HTR-8/SVneo (cell line): Measurements from ENCODE around the gene CLGN.
A peak's percentile ranks its signal among the peaks of the same experiment; 100 is the strongest.
"Not testable (repeated sequence)": the region's sequence is repeated elsewhere in the genome, so short reads cannot be mapped to it uniquely, and the experiment has no call there.

Source experiments
- DNase-seq: peaks from one replicate; pipeline ENCODE4 v3.0.0; 2011; ENCODE audit warnings: low spot score, mixed read lengths; ENCODE audit not compliant: insufficient read length
- FAIRE-seq: peaks from 2 replicates; lab custom pipeline; 2011; peaks lifted over from hg19 to GRCh38; lab: Jason Lieb, UNC

Gene CLGN, protein sequence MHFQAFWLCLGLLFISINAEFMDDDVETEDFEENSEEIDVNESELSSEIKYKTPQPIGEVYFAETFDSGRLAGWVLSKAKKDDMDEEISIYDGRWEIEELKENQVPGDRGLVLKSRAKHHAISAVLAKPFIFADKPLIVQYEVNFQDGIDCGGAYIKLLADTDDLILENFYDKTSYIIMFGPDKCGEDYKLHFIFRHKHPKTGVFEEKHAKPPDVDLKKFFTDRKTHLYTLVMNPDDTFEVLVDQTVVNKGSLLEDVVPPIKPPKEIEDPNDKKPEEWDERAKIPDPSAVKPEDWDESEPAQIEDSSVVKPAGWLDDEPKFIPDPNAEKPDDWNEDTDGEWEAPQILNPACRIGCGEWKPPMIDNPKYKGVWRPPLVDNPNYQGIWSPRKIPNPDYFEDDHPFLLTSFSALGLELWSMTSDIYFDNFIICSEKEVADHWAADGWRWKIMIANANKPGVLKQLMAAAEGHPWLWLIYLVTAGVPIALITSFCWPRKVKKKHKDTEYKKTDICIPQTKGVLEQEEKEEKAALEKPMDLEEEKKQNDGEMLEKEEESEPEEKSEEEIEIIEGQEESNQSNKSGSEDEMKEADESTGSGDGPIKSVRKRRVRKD

DNA sequence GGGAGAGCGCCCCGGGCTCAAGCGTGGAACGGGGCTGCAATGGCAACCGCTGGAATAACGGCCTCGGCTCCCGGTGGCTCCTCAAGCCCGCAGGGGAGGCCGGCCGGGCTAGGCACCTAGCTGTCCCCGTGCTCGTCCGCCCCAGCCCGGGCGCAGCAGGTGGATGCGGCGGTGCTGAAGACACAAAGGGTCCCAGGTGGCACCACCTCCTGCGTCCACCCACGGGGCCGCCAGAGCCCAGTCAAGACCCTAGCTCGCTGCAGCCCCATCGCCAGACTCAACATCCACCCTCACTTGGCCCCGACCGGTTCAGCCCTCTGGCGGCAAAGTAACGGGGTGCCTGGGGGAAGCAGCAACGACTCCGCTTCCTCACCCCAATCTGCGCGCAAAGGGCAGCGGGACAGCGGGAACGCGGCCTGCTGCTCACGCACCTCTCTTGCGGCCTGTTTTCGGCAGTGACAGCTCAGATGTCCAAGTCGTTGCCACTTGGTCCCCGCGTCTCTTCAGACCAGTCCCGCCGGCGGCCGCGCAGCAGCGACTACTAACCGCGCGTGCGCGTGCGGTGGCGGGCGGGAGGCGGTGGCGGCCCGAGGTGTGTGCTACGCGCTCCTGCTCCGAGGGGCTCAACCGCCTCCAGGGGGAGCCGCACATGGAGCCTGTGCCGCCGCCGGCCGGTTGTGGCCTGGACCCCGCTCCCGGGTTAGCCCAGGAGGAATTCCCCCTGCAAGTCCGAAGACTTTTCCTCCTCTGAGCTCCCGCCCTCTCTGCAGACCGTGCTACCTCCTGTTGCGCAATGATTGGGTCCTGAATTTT, at the start of gene CLGN:
Gene CLGN (minus strand): TSS at position 543 of the 813 bp plus-strand sequence. CDS start 14,570 bp downstream, outside the sequence.
- peak; percentile 79 for DNase-seq
- FAIRE-seq = peak; percentile 79

DNA sequence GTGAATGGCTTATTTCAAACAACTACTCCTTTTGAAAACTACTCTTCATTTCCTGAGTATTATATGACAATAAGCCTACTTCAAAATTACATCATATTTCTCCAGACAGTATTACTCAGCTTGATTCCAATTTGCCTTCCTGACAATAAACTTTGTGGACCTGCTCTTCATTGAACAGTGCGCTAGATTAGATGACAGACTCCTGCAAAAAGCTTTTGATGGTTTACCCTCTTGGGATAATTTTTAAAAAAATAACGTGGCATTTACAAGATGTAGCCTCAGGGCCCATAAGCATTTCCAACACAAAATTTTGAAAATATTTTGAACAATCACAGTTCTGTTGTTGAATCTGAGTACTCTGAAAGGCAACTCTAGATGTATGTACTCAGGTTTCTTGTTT, 44.7 kb upstream of the CLGN start:
- FAIRE-seq = no peak
- DNase-seq = no peak

DNA sequence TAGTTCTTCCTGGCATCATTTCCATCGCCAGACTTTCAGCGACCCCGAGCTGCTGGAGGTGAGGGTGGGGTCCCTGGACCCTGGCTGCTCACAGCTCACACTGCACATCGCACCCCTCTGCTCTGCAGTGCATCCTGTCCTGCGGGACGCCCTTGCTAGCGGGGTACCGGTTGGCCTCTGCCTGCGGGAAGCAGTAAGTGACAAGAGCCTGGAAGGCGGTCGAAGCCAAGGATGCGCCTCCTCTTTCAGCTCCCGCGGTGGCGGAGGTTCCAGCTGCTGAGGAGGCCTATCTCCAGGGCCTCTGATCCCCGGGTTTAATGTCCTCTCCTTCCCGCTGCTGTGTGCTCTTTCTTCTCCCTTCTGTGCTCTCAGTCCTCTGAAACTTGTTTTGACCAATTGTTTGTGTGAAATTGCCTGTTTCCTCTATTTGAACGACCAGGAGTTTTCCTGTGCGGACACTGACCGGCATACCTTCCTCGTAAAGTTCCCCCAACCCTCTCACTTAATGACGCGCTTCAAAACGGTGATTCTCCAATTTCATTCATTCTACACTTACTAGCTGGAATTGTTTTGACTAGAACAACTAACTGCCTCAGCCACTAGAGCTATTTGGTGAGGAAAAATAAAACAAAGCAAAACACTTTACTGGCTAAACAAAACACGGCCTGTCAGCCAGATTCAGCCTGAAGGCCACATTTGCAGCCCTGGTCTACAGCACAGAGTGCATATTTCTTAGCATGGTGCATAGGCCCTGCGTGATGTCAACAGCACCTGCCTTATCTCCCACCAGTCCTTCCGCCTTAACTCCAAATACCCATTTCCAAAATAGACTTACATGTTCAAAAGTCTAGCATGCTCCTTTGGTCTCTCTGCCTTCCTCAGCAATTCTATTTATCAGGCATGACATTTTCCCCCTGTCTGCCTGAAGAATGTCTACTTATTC, 42.6 kb upstream of the CLGN start:
- no peak for FAIRE-seq

DNA sequence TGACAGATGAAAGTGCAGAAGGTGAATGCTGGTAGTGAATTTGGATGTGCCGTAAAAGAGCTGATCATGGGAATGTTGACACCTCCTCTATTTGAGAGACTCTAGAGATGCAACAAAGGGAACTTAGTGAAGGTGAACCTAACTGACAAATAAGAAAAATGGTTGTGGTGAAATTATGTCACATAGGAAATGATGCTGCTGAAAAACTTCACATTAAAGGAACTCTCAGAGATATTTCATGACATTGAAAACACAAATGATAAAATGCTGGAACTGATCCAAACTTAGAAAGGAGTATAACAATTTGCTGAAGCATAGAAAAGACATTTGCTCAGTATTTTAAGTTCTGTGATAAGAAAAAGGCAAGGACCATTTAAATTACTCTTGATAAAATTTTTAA, 38.7 kb upstream of the CLGN start:
- DNase-seq (no peak), FAIRE-seq (no peak)

More for the DNA sequence above, 42.6 kb upstream of the CLGN start:
- no peak for DNase-seq

DNA sequence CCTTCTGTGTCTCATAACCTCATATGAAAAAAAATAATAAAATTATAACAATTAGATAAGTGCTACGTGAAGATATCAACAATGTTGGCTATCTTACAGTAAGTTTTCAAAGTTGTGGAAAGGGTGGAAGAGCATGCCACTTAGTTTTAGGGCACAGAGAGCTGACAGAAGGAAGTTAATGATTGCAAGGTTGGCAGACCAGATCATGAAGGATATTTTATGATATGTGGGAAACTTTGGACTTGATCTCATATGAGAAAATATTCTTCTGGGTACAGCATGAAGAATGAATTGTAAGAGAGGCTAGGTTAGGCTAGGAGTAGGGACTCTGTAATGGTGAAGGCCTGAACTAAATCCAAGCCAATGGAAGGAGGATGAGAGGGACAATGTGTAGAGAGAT, 36.2 kb upstream of the CLGN start:
- FAIRE-seq = no peak
- DNase-seq = no peak

DNA sequence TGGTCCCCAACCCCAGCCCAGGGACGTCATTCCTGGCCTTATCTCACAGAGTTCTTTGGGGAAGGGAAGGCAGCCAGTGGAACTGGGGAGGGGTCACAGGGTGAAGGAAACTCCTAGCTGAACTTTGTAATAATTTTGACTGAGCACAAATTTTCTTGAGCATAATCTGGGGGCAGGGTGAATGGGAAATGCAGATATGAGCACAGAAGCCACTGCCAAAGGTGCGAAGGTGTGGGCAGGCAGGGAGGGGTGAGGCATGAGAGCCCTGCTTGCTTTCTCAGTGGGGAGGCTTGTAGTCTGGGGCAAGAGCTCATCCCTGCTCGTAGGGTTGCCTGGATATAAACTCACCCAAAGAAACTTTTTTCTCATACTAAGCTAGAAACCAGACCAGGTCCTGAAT, 35.7 kb upstream of the CLGN start:
- FAIRE-seq (no peak), DNase-seq (no peak)

DNA sequence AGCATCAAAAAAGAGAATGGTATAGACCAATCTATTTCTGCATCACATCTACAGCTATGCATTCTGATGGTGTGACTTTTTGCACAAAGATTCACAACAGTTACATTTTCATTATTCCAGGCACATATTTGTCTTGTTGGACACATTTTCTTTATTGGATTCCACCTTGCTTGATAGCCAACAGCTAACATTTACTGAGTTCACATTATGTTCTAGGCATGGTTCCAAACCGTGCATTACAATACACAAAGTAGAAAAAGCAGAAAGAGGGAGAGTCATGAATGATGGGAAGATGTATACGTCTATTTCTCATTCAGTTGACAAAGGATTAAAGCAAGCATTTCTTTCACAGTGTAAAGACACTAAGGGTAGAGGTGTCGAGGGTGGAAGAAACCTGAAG, 22.9 kb upstream of the CLGN start:
- peak; percentile 46 for FAIRE-seq
- no peak for DNase-seq

DNA sequence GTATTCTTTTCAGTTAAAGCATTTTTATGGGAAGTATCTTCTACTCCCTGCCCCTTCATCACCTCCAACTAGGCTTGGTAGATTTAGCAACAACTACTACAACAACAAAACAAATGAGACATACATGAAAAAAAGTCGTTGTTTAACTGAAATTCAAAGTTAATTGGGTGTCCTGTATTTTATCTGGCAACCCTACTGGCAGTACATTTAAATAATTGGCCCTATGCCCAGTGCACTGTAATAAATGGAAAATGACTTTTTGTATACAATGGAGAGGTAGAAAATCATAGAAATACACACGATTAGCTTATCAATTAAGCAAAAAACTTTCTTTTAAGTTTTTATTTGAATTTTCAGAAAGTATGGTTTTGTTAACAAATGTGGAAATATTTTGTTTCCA, 21.4 kb upstream of the CLGN start:
- FAIRE-seq = no peak
- no peak for DNase-seq

DNA sequence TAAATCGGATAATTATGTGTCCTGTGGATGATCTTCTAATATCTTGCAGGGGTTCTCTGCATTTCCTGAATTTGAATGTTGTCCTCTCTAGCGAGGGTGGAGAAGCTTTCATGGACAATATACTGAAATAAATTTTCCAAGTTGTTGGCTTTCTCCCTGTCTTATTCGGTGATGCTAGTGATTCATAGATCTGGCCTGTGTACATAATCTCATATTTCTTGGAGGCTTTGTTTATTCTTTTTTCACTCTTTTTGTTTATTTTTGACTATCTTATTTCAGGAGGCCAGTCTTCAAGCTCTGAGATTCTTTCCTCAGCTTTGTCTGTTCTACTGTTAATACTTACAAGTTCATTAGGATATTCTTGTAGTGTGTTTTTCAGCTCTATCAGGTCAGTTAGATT, 20.7 kb upstream of the CLGN start:
- no peak for FAIRE-seq

DNA sequence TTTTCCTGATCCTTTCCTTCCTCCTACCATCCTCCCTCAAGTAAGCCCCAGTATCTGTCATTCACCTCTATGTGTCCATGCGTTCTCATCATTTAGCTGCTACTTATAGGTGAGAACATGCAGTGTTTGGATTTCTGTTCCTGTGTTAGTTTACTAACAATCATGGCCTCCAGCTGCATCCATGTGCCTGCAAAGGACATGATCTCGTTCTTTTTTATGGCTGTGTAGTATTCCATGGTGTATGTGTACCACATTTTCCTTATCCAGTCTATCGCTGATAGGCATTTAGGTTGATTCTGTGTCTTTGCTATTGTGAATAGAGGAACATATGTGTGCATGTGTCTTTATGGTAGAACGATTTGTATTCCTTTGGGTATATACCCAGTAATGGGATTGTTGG, 16.9 kb upstream of the CLGN start:
- DNase-seq, FAIRE-seq: not testable (repeated sequence)

More for the DNA sequence above, 20.7 kb upstream of the CLGN start:
- DNase-seq = no peak

DNA sequence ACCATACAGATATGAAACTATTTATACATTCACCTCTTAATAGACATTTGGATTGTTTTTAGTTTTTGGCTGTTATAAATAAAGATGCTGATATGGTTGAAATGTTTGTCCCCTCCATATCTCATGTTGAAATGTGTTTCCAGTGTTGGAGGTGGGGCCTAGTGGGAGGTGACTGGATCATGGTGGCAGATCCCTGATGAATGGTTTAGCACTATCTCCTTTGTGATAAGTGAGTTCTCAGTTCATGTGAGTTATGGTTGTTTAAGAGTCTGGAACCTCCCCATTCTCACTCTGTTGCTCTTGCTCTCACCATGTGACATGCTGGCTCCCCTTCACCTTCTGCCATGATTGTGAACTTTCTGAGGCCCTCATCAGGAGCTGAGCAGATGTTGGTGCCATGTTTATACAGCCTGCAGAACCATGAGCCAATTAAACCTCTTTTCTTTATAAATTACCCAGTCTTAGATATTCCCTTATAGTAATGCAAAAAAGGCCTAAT, 12.2 kb upstream of the CLGN start:
- no peak for FAIRE-seq
- no peak for DNase-seq

DNA sequence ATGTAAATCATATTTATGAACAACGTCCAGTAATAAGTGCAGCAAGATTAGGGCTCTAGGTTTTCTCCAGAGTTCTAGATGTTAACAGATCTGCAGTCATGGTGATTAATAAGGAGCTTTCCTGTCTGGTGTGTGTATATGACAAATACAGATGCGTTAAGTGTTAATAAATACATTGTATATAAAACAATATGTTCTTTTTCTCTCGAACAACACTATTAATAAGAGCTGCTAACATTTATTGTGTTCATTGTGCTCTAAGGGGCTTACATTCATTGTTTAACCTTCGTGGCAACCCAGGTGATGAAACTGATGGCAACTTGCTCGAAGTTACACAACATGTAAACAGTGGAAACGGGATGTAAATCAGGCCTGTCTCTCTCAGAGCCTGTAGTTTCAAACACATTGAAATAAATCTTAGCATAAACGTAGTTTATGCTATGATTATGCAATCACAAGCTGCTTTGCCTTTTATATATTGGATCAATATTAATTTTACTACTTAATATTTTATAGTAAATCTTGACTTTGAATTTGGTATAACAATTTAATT, 547 bp upstream of the CLGN start:
- FAIRE-seq = no peak
- no peak for DNase-seq

DNA sequence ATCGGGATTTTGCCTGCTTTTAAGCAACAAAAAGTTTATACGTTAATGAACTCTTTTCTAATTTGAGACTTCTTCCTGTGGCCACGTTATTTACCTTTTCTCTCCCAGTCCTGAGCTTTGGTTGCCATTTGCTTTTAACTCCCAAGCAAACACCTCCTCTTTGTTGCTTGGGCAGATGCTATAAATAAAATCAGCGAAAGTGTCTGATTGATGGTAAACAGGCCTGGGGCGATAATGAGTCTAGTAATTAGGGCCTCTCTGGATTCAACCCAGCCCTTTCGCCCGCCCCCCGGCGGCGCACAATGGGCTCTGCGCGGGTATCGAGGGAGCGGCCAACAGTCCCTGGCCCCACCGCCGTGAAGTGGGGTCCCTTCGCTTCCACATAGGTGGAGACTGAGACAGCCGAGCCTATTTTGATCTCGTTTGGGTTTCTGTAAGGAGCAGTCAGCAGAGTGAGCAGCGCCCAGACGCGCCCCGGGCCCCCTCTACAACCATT, 790 bp downstream of the CLGN start:
- FAIRE-seq (no peak), DNase-seq (peak; percentile 1)

DNA sequence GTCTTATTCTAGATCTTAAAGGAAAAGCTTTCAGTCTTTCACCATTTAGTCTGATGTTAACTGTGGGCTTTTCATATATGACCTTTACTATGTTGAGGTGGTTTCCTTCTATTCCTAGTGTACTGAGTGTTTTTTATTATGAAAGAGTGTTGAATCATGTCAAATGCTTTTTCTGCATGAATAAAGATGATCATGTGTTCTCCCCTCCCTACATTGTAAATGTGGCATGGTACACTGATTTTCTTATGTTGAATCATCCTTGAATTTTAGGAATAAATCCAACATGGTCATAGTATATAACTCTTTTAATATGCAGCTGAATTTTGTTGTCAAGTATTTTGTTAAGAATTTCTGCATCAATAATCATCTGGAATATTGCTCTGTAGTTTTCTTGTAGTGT, 4.3 kb downstream of the CLGN start:
- FAIRE-seq = no peak
- DNase-seq = no peak

DNA sequence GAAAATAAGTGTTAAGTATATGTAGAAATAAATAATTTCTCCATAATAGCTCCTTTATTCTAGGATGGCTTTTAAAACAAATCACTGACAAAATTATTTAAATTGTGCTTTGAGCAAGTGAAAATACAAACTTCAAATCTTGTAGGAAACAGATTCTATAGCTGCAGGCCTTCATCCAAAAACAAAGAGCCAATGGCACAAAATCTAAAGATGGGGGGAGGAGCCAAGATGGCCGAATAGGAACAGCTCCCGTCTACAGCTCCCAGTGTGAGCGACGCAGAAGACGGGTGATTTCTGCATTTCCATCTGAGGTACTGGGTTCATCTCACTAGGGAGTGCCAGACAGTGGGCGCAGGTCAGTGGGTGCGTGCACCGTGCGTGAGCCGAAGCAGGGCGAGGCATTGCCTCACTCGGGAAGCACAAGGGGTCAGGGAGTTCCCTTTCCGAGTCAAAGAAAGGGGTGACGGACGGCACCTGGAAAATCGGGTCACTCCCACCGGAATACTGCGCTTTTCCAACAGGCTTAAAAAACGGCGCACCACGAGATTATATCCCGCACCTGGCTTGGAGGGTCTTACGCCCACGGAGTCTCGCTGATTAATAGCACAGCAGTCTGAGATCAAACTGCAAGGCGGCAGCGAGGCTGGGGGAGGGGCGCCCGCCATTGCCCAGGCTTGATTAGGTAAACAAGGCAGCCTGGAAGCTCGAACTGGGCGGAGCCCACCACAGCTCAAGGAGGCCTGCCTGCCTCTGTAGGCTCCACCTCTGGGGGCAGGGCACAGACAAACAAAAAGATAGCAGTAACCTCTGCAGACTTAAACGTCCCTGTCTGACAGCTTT, 14.1 kb downstream of the CLGN start:
- not testable (repeated sequence) for DNase-seq, FAIRE-seq

DNA sequence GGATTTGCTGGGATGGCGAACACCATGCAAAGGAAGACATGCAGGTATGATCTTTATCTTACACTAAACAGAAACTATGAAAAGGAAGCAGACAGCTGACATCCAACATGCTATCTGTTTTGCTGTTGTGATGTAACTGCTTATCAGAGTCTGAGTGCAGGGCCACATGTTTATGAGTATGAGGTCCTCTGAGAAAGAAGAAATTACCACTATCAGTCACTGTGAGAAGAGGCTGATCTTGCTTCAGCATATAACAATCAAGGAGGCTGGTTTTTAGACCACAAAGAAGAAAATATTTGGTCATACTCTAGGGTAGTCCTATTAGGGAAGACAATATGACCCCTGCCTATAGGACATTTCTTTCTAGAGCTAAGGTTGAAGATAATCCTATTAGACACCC, 18.5 kb downstream of the CLGN start:
- no peak for FAIRE-seq

DNA sequence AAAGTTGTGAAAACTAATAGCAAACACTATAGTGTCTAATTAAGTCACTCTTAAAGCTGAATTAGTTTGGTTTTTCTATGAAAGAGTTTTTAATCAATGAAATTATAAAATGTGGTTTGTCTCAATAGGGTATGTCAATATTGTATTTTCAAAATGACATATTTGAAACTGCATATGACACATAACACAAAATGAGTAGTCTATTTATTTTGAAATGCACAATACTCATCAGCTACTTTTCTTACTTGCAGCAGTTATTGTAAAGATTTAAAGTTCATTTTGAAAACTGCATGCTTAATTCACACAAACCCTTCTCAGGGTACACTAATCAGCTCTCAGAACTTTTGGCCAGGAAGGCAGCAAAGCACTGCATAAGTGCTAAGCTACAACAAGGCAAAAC, 21.2 kb downstream of the CLGN start:
- no peak for DNase-seq
- no peak for FAIRE-seq

More for the DNA sequence above, 18.5 kb downstream of the CLGN start:
- no peak for DNase-seq

DNA sequence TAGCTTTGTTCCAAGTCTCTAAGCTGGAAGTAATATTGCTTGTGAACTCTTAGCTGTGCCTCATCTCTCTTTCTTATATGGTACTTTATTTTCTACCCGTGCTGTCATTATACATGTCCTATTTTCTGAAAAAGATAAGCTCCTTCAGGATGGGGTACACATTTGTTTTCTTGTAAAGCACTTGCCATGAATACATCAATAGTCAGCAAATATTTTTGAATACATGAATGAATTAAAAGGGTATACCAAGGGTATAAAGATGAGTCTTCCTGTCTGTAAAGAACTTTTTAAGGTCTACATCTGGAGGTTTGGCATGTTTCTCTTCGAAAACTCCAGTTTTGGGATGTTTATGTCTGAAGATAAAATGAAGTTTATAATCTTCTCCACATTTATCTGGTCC, 27.3 kb downstream of the CLGN start:
- FAIRE-seq (no peak), DNase-seq (no peak)
